HEK293 (cell line): ENCODE measurements around the gene FXYD5.

Experiments used
- CTCF ChIA-PET: fragments of 350-600 bp; formaldehyde crosslinking; extraction: SDS; loops from one replicate; lab custom pipeline; 2021; ENCODE audit warnings: antibody characterized with exemption; lab: Yijun Ruan, JAX
- POLR2A ChIA-PET: fragments of 300-600 bp; formaldehyde crosslinking; extraction: SDS; loops from one replicate; lab custom pipeline; 2020; ENCODE audit warnings: antibody characterized with exemption, inconsistent platforms; lab: Yijun Ruan, JAX
- H3K27ac ChIP-seq: fragments of 200-500 bp; sonication (Bioruptor generic); 2 replicates; pipeline ENCODE4 v1.5.1; 2014; ENCODE audit warnings: low read depth, low read length, control low read depth, inconsistent platforms; ENCODE audit errors: extremely low read depth
- H3K36me3 ChIP-seq, 2 experiments: fragments of 200-500 bp in 1 of 2; sonication (Bioruptor generic) in 1 of 2; 1 replicate in 1 of 2; 2 replicates in 1 of 2; pipeline ENCODE4 v1.5.1; 2014 to 2017; ENCODE audit warnings: inconsistent platforms in 2 of 2, low read length in 2 of 2; ENCODE audit not compliant: control insufficient read depth in 2 of 2, insufficient read depth in 1 of 2
- H3K4me1 ChIP-seq: fragments of 200-500 bp; sonication (Bioruptor generic); 2 replicates; pipeline ENCODE4 v1.5.1; 2014; ENCODE audit warnings: mild to moderate bottlenecking, low read length, inconsistent platforms; ENCODE audit not compliant: control insufficient read depth, insufficient read depth
- H3K4me3 ChIP-seq: 2 replicates; pipeline ENCODE4 v1.5.1; 2011; ENCODE audit warnings: low read depth, mild to moderate bottlenecking, control low read depth, low read length, moderate library complexity
- H3K9me3 ChIP-seq: fragments of 200-500 bp; sonication (Bioruptor generic); 2 replicates; pipeline ENCODE4 v1.5.1; 2014; ENCODE audit warnings: low read depth, low read length, inconsistent platforms; ENCODE audit not compliant: control insufficient read depth, insufficient read depth
- BCL11A ChIP-seq: fragments of 450-650 bp; formaldehyde crosslinking; IDR thresholded peaks from 2 replicates; pipeline ENCODE4 v1.5.1; 2016; ENCODE audit warnings: low read depth, missing biosample characterization, missing genetic modification characterization
- BCL11B ChIP-seq: fragments of 450-650 bp; formaldehyde crosslinking; IDR thresholded peaks from 2 replicates; pipeline ENCODE4 v1.5.1; 2016; ENCODE audit warnings: low read depth, missing biosample characterization, missing genetic modification characterization
- CTCF ChIP-seq: fragments of 450-650 bp; formaldehyde crosslinking; IDR thresholded peaks from 2 replicates; pipeline ENCODE4 v1.5.1; 2016; ENCODE audit warnings: missing biosample characterization, missing genetic modification characterization
- GLI4 ChIP-seq: fragments of 450-650 bp; formaldehyde crosslinking; IDR thresholded peaks from 2 replicates; pipeline ENCODE4 v1.5.1; 2016; ENCODE audit warnings: missing biosample characterization, missing genetic modification characterization
- HOXA7 ChIP-seq: sonication (generic); formaldehyde crosslinking; IDR thresholded peaks from 2 replicates; pipeline ENCODE4 v1.8.1; 2022; ENCODE audit warnings: missing genetic modification reagents, borderline replicate concordance
- KLF17 ChIP-seq: fragments of 450-650 bp; formaldehyde crosslinking; IDR thresholded peaks from 2 replicates; pipeline ENCODE4 v1.5.1; 2016; ENCODE audit warnings: missing biosample characterization, missing genetic modification characterization
- REST ChIP-seq: fragments of 450-650 bp; formaldehyde crosslinking; IDR thresholded peaks from 2 replicates; pipeline ENCODE4 v1.5.1; 2016; ENCODE audit warnings: missing biosample characterization, missing genetic modification characterization
- SCRT1 ChIP-seq: fragments of 450-650 bp; formaldehyde crosslinking; IDR thresholded peaks from 2 replicates; pipeline ENCODE4 v1.5.1; 2016; ENCODE audit warnings: missing biosample characterization, missing genetic modification characterization, borderline replicate concordance
- SP7 ChIP-seq: fragments of 450-650 bp; formaldehyde crosslinking; IDR thresholded peaks from 2 replicates; pipeline ENCODE4 v1.5.1; 2016; ENCODE audit warnings: missing biosample characterization, missing genetic modification characterization
- TCF7L2 ChIP-seq: IDR thresholded peaks from 2 replicates; pipeline ENCODE4 v1.6.1; 2011; ENCODE audit warnings: low read depth, mild to moderate bottlenecking, inconsistent platforms, low read length, moderate library complexity, borderline replicate concordance
- WT1 ChIP-seq: fragments of 450-650 bp; formaldehyde crosslinking; IDR thresholded peaks from 2 replicates; pipeline ENCODE4 v1.5.1; 2016; ENCODE audit warnings: missing biosample characterization, missing genetic modification characterization
- ZNF239 ChIP-seq: fragments of 450-650 bp; formaldehyde crosslinking; IDR thresholded peaks from 2 replicates; pipeline ENCODE4 v1.5.1; 2016; ENCODE audit warnings: missing biosample characterization, missing genetic modification characterization
- ZNF335 ChIP-seq: fragments of 450-650 bp; formaldehyde crosslinking; conservative IDR thresholded peaks from 2 replicates; pipeline ENCODE4 v1.5.1; 2016; ENCODE audit warnings: missing biosample characterization, missing genetic modification characterization
- ZNF341 ChIP-seq: fragments of 450-650 bp; formaldehyde crosslinking; IDR thresholded peaks from 2 replicates; pipeline ENCODE4; 2016; ENCODE audit warnings: low read depth, missing biosample characterization, missing genetic modification characterization
- ZNF350 ChIP-seq: fragments of 450-650 bp; formaldehyde crosslinking; IDR thresholded peaks from 2 replicates; pipeline ENCODE4 v1.5.0; 2017; ENCODE audit warnings: missing biosample characterization, mild to moderate bottlenecking, missing genetic modification characterization
- ZNF366 ChIP-seq: fragments of 450-650 bp; formaldehyde crosslinking; conservative IDR thresholded peaks from 2 replicates; pipeline ENCODE4 v1.5.1; 2016; ENCODE audit warnings: missing biosample characterization, missing genetic modification characterization
- ZNF426 ChIP-seq: fragments of 450-650 bp; formaldehyde crosslinking; IDR thresholded peaks from 2 replicates; pipeline ENCODE4 v1.5.1; 2017; ENCODE audit warnings: missing biosample characterization, missing genetic modification characterization, mild to moderate bottlenecking, inconsistent platforms, moderate library complexity
- ZNF488 ChIP-seq: fragments of 450-650 bp; formaldehyde crosslinking; IDR thresholded peaks from 2 replicates; pipeline ENCODE4 v1.5.1; 2016; ENCODE audit warnings: missing biosample characterization, missing genetic modification characterization
- ZNF639 ChIP-seq: fragments of 450-650 bp; formaldehyde crosslinking; IDR thresholded peaks from 2 replicates; pipeline ENCODE4 v1.5.1; 2016; ENCODE audit warnings: missing biosample characterization, missing genetic modification characterization
- ZNF645 ChIP-seq: fragments of 450-650 bp; formaldehyde crosslinking; IDR thresholded peaks from 2 replicates; pipeline ENCODE4; 2016; ENCODE audit warnings: missing biosample characterization, missing genetic modification characterization
- ZNF670 ChIP-seq: fragments of 450-650 bp; formaldehyde crosslinking; IDR thresholded peaks from 2 replicates; pipeline ENCODE4 v1.5.1; 2016; ENCODE audit warnings: missing biosample characterization, missing genetic modification characterization, low read depth
- ZSCAN18 ChIP-seq: fragments of 450-650 bp; formaldehyde crosslinking; IDR thresholded peaks from 2 replicates; pipeline ENCODE4 v1.5.1; 2016; ENCODE audit warnings: missing biosample characterization, missing genetic modification characterization

The FXYD5 gene

GRCh38 chr19:35140962-35141836, 13.3 kb upstream of the FXYD5 start (continued):
- TF ChIP-seq ZNF341 (tag by site-specific recombination) (peak; percentile 87), SCRT1 (tag by site-specific recombination) (no peak), GLI4 (no peak), KLF17 (tag by site-specific recombination) (peak; percentile 72), ZNF335 (tag by site-specific recombination) (peak; percentile 65), ZSCAN18 (tag by site-specific recombination) (no peak; the same call in 1 of the 2 replicates), SP7 (tag by site-specific recombination) (peak; percentile 50), ZNF350 (tag by site-specific recombination) (no peak), CTCF (tag by site-specific recombination) (peak; percentile 90), BCL11B (tag by site-specific recombination) (no peak), ZNF426 (no peak), REST (tag by site-specific recombination) (no peak)

GRCh38 chr19:35141837-35142605, 12.5 kb upstream of the FXYD5 start:
- Histone ChIP-seq H3K4me3 (no peak overlapping the region), H3K36me3 (no peaks in the 10 kb centered on the region; a peak in 1 of 3 replicates), H3K4me1 (peaks cover 31% of the 10 kb centered on the region), H3K9me3 (no peaks in the 10 kb centered on the region), H3K27ac (no peak overlapping the region)
- ChIA-PET CTCF (interaction anchor here (0.5 to 4.7 kb wide), 72 partner anchors 8 to 1376 kb away, joined by 3 to 82 read pairs (median 5); partner anchors contain the start of genes FAM187B, FXYD3, FXYD5 and ZNF792), POLR2A (interaction anchor here (0.7 to 1.9 kb wide), 20 partner anchors 10 to 1431 kb away, joined by 3 to 26 read pairs (median 4); partner anchors contain the start of genes FAM187B, FXYD5 and ZNF529)
- TF ChIP-seq ZNF239 (tag by site-specific recombination) (0 out of 2 replicates have a peak, but pooled peaks have one; percentile 21), ZNF670 (no peak), ZNF366 (tag by site-specific recombination) (0 out of 2 replicates have a peak, but pooled peaks have one; percentile 39), BCL11A (tag by site-specific recombination) (no peak), TCF7L2 (no peak), ZNF645 (no peak), ZNF639 (tag by site-specific recombination) (0 out of 2 replicates have a peak, but pooled peaks have one; percentile 12), ZNF488 (no peak), HOXA7 (CRISPR knock-in tag) (no peak), WT1 (tag by site-specific recombination) (no peak)
